ENCODE measurements around the gene RAB11FIP3. TPM values are rescaled to one million over a fixed set of nuclear protein-coding genes. Genes with fewer than 3 reads are reported as not detected.

Gene RAB11FIP3
- total RNA-seq, 1 donor from 2014 or later, result 53.8 TPM

- no peak for DNase-seq (ENCODE audit: extremely low read depth, low read depth, low spot score)
These were observed 136.8 kb downstream of the RAB11FIP3 start for GRCh38 chr16:561957-562938.

DNA sequence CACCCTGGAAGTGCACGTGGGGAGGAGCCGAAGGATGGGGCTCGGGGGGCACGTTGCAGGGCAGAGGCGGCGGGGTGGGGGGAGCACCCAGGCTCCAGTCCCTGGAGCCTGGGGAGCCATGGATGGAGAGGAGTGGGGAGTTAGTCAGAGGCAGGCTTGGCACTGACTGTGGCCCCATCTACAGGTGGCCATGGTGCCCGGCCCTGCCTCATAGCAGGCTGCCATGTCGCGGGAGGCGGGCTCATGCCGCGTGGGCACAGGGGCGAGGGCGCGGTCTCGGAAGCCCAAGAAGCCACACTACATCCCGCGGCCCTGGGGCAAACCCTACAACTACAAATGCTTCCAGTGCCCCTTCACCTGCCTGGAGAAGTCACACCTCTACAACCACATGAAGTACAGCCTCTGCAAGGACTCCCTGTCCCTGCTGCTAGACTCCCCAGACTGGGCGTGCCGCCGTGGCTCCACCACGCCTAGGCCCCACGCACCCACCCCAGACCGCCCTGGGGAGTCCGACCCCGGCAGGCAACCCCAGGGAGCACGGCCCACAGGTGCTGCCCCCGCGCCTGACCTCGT, 137.7 kb downstream of the RAB11FIP3 start:
- no peak for DNase-seq (ENCODE audit: extremely low read depth, low read depth, low spot score)

DNA sequence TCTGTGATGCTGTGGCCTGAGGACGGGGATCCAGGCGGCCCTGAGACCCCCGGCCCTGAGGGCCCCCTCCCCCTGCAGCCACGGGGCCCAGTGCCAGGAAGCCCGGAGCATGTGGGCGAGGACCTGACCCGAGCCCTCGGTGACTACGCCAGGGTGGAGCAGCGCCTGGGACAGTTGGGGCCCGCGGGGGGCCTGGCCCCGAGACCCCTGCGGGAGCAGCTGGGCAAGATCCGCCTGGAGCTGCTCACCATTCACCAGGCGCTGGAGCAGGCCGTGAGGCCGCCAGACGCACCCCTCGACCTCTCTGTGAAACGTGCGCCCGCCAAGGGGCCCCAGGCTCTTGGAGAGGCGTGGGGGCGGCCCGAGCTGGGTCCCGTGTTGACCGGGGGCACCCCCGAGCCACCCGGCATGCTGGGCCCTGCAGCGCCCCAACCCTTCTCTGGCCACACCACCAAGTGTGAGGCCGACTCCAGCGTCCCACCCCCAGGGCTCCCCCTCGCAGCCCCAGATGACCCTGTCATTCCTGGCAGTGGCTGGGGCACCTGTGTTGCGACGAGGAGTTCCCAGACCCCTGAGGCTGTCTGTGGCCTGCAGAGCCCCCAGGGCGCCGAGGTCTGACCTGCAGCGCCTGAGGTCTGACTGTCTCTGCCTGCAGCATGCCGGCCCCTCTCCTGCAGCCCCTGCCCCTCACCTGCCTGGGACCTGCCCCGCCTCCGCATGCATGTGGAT, 139.4 kb downstream of the RAB11FIP3 start:
- DNase-seq (ENCODE audit: extremely low read depth, low read depth, low spot score), result no peak

DNA sequence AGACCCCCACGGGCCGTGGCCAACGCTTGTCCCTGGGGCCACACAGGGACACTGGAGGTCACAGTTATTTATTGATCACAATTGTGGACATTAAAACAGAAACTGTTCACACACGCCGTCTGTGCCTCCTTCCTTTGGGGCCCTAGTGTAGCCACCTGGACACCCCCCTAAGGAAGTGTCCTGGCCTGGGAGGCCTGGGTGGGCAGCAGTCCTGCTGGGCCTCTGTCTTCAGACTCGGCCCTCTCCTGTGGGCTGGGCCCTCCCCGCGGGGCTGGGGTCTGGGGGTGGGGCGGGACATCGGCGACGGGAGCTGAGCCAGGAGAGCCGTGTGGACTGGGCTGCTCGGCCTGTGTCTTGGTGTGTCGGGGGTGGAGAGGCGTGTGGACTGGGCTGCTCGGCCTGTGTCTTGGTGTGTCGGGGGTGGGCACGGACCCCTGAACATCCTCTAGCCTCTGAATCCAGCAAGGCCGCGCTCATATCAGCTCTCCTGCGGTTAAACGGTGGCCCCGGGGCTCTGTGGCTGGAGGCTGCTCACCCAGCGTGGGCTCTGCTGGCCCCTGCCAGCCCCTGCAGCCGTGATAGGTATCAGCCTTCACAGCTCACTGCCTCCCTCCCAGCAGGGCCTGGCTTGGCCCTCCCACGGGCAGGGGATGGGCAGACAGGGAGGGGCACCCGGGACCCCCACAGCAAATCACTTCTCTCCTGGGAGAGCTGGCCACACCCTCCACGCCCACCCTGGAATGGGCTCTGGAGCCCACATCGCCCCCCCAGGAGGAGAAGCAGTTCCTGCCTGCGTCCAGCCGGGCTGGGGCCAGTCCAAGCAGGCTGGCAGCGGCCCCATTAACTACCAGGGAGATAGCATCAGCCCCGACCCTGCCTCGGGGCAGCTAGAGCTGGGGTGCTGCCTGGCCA, 140.2 kb downstream of the RAB11FIP3 start:
- DNase-seq (ENCODE audit: extremely low read depth, low read depth, low spot score), result no peak

GRCh38 chr16:566475-567372, 141.3 kb downstream of the RAB11FIP3 start, which contains the start of gene NHLRC4:
Gene NHLRC4 (plus strand): TSS chr16:567005. CDS start chr16:568048, 1,043 bp downstream.
- DNase-seq (ENCODE audit: extremely low read depth, low read depth, low spot score), result no peak

- DNase-seq (ENCODE audit: extremely low read depth, low read depth, low spot score), result no peak
These were observed 142.2 kb downstream of the RAB11FIP3 start for GRCh38 chr16:567373-568256.

- DNase-seq (ENCODE audit: extremely low read depth, low read depth, low spot score), result no peak
These were observed 143.2 kb downstream of the RAB11FIP3 start for GRCh38 chr16:568401-569258.

- DNase-seq (ENCODE audit: extremely low read depth, low read depth, low spot score), result no peak
These were observed 144.2 kb downstream of the RAB11FIP3 start, which contains the start of gene PIGQ for GRCh38 chr16:569445-570254. Gene PIGQ (plus strand): TSS chr16:569968. CDS start chr16:574075, 4,107 bp downstream.

Other genes with a start within 250 kb of the RAB11FIP3 start
- gene HBA1, start 249.0 kb upstream of the RAB11FIP3 start, total RNA-seq, result not detected in 2 replicates
- 3.7 and 4.9 TPM in 2 replicates for gene HBQ1, start 245.2 kb upstream of the RAB11FIP3 start, total RNA-seq
- 45.6 and 85.6 TPM in 2 replicates for gene LUC7L, start 196.2 kb upstream of the RAB11FIP3 start, total RNA-seq
- 112 and 124 TPM in 2 replicates for gene FAM234A, start 190.8 kb upstream of the RAB11FIP3 start, total RNA-seq
- 2.3 and 3.9 TPM in 2 replicates for gene RGS11, start 149.7 kb upstream of the RAB11FIP3 start, total RNA-seq
- gene ARHGDIG, start 145.1 kb upstream of the RAB11FIP3 start, total RNA-seq, result 0.64 and 4.0 TPM in 2 replicates
- 0.23 TPM in 1 of 2 replicates, not detected in the other for gene PDIA2, start 142.5 kb upstream of the RAB11FIP3 start, total RNA-seq
- 24.0 and 28.5 TPM in 2 replicates for gene AXIN1, start 72.9 kb upstream of the RAB11FIP3 start, total RNA-seq
- 112 and 144 TPM in 2 replicates for gene MRPL28, start 55.1 kb upstream of the RAB11FIP3 start, total RNA-seq
- gene PGAP6, start 43.7 kb upstream of the RAB11FIP3 start, total RNA-seq, result 162 and 197 TPM in 2 replicates
- 147 and 203 TPM in 2 replicates for gene NME4, start 28.4 kb upstream of the RAB11FIP3 start, total RNA-seq
- gene DECR2, start 23.8 kb upstream of the RAB11FIP3 start, total RNA-seq, result 29.1 and 35.9 TPM in 2 replicates
- gene CAPN15, start 102.1 kb downstream of the RAB11FIP3 start, total RNA-seq, result 57.0 and 72.5 TPM in 2 replicates
- not detected in 2 replicates for gene PRR35, start 134.7 kb downstream of the RAB11FIP3 start, total RNA-seq
- 2.7 and 3.3 TPM in 2 replicates for gene NHLRC4, start 141.4 kb downstream of the RAB11FIP3 start, total RNA-seq
- gene PIGQ, start 144.3 kb downstream of the RAB11FIP3 start, total RNA-seq, result 34.6 and 69.5 TPM in 2 replicates
- gene RAB40C, start 164.4 kb downstream of the RAB11FIP3 start, total RNA-seq, result 17.6 and 25.1 TPM in 2 replicates
- 0.06 TPM in 1 of 2 replicates, not detected in the other for gene WFIKKN1, start 205.3 kb downstream of the RAB11FIP3 start, total RNA-seq
- gene METTL26, start 210.7 kb downstream of the RAB11FIP3 start, total RNA-seq, result 163 and 315 TPM in 2 replicates
- 24.1 and 25.7 TPM in 2 replicates for gene MCRIP2, start 216.2 kb downstream of the RAB11FIP3 start, total RNA-seq
- gene WDR90, start 223.7 kb downstream of the RAB11FIP3 start, total RNA-seq, result 17.4 and 21.2 TPM in 2 replicates
- 48.3 and 78.9 TPM in 2 replicates for gene RHOT2, start 242.5 kb downstream of the RAB11FIP3 start, total RNA-seq